DOHH2 (cell line): ENCODE results near the gene SYNE3.

Experiments
- H3F3A ChIP-seq: fragments of 200-600 bp; sonication (generic), shearing (Covaris generic); 2 replicates; pipeline ENCODE4 v1.6.0; 2016; ENCODE audit warnings: antibody characterized with exemption, mild to moderate bottlenecking; ENCODE audit not compliant: control insufficient read depth, insufficient read depth
- H3K27ac ChIP-seq: fragments of 200-600 bp; sonication (generic); 2 replicates; pipeline ENCODE4 v1.5.1; 2014; ENCODE audit warnings: low read depth, mild to moderate bottlenecking, low read length, moderate library complexity
- H3K27me3 ChIP-seq: fragments of 200-600 bp; sonication (generic); 2 replicates; pipeline ENCODE4 v1.6.1; 2014; ENCODE audit warnings: mild to moderate bottlenecking, low read length, mixed read lengths; ENCODE audit not compliant: control insufficient read depth
- H3K36me3 ChIP-seq: fragments of 200-600 bp; sonication (generic); 2 replicates; pipeline ENCODE4 v1.6.1; 2014; ENCODE audit warnings: mild to moderate bottlenecking, low read length, moderate library complexity, mixed read lengths; ENCODE audit not compliant: control insufficient read depth
- H3K4me1 ChIP-seq: fragments of 200-600 bp; sonication (generic); 2 replicates; pipeline ENCODE4 v1.6.1; 2014; ENCODE audit warnings: mild to moderate bottlenecking, low read length, mixed read lengths; ENCODE audit not compliant: control insufficient read depth
- H3K4me2 ChIP-seq: fragments of 200-600 bp; sonication (generic); 2 replicates; pipeline ENCODE4 v1.6.0; 2014; ENCODE audit warnings: mild to moderate bottlenecking, low read length, moderate library complexity
- H3K4me3 ChIP-seq: fragments of 200-600 bp; sonication (generic); 2 replicates; pipeline ENCODE4 v1.5.1; 2014; ENCODE audit warnings: mild to moderate bottlenecking, low read length, mixed read lengths
- H3K79me2 ChIP-seq: fragments of 200-600 bp; sonication (generic); 2 replicates; pipeline ENCODE4 v1.6.1; 2014; ENCODE audit warnings: mild to moderate bottlenecking, low read length, mixed read lengths; ENCODE audit not compliant: control insufficient read depth
- H3K9me2 ChIP-seq: fragments of 200-600 bp; sonication (generic); replicated peaks from 2 replicates; pipeline ENCODE4 v1.6.1; 2014; ENCODE audit warnings: mild to moderate bottlenecking, low read length, mixed read lengths; ENCODE audit not compliant: control insufficient read depth
- H3K9me3 ChIP-seq: fragments of 200-600 bp; sonication (generic); 2 replicates; pipeline ENCODE4 v1.6.1; 2014; ENCODE audit warnings: antibody characterized with exemption, low read length, mixed read lengths; ENCODE audit not compliant: control insufficient read depth, insufficient read depth
- H4K20me1 ChIP-seq: fragments of 200-600 bp; sonication (generic); 2 replicates; pipeline ENCODE4 v1.6.0; 2014; ENCODE audit warnings: low read depth, mild to moderate bottlenecking, antibody characterized with exemption, low read length, moderate library complexity; ENCODE audit not compliant: control insufficient read depth, insufficient read depth
- EZH2phosphoT487 ChIP-seq: fragments of 200-600 bp; sonication (generic); IDR thresholded peaks from 2 replicates; pipeline ENCODE4 v1.6.1; 2017; ENCODE audit warnings: borderline replicate concordance, mild to moderate bottlenecking, antibody characterized with exemption, low read length, moderate library complexity, mixed read lengths
- TF ChIP-seq, protein P1 (sequence below): fragments of 200-600 bp; sonication (generic); IDR thresholded peaks from one replicate; pipeline ENCODE4 v1.5.1; 2014; ENCODE audit warnings: antibody characterized with exemption, mild to moderate bottlenecking, low read depth, low read length; ENCODE audit not compliant: poor library complexity, severe bottlenecking

Gene SYNE3

DNA sequence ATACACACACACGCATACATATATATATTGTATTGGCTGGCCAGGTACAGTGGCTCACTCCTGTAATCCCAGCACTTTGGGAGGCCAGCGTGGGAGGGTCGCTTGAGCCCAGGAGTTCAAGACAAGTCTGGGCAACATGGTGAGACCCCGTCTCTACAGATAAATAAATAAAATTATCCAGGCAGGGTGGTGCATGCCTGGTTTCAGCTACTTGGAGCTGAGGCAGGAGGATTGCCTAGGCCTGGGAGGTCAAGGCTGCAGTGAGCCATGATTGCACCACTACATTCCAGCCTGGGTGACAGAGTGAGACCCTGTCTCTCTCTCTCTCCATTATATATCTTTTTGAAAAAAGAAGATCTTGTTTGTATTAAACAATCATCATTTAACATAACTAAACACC lies 4.6 kb upstream of the SYNE3 start:
- Histone ChIP-seq H3K9me3 (no peaks in the 10 kb centered on the region), H3K4me1 (peaks cover 44% of the 10 kb centered on the region), H3K9me2 (no peaks in the 10 kb centered on the region), H3K79me2 (no peaks in the 10 kb centered on the region), H3K4me3 (no peak overlapping the region), H3F3A (no peaks in the 10 kb centered on the region), H3K36me3 (no peaks in the 10 kb centered on the region), H4K20me1 (no peaks in the 10 kb centered on the region), H3K27me3 (peaks cover 29% of the 10 kb centered on the region), H3K4me2 (no peak overlapping the region), H3K27ac (no peak overlapping the region)
- TF ChIP-seq, protein P1, sequence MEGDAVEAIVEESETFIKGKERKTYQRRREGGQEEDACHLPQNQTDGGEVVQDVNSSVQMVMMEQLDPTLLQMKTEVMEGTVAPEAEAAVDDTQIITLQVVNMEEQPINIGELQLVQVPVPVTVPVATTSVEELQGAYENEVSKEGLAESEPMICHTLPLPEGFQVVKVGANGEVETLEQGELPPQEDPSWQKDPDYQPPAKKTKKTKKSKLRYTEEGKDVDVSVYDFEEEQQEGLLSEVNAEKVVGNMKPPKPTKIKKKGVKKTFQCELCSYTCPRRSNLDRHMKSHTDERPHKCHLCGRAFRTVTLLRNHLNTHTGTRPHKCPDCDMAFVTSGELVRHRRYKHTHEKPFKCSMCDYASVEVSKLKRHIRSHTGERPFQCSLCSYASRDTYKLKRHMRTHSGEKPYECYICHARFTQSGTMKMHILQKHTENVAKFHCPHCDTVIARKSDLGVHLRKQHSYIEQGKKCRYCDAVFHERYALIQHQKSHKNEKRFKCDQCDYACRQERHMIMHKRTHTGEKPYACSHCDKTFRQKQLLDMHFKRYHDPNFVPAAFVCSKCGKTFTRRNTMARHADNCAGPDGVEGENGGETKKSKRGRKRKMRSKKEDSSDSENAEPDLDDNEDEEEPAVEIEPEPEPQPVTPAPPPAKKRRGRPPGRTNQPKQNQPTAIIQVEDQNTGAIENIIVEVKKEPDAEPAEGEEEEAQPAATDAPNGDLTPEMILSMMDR, result no peak
- TF ChIP-seq EZH2phosphoT487, result no peak

DNA sequence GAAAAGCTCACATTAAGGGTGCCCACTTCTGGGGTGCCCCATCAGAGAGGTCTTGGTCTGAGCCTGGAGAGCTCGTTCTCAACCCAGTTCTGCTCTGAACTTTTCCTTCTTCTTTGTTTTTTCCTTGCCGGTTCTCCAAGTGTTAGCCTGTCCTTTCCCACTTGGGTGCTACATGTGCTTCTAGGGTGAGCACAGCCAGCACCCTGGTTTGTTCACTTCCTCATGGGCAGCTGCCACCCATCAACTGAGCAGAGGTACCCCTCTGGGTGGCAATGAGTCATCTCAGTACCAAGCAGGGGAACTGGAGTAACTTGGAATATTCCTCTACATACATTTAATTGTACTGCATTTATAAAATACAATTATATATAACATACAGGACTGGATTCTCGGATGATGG lies 3.9 kb upstream of the SYNE3 start:
- Histone ChIP-seq H3K4me3 (no peak overlapping the region), H3K4me2 (no peak overlapping the region), H3K27ac (no peak overlapping the region), H3K27me3 (peaks cover 35% of the 10 kb centered on the region), H4K20me1 (no peaks in the 10 kb centered on the region), H3F3A (no peaks in the 10 kb centered on the region), H3K9me2 (no peaks in the 10 kb centered on the region), H3K4me1 (peaks cover 50% of the 10 kb centered on the region), H3K36me3 (no peaks in the 10 kb centered on the region), H3K9me3 (no peaks in the 10 kb centered on the region), H3K79me2 (no peaks in the 10 kb centered on the region)
- no peak for TF ChIP-seq EZH2phosphoT487
- TF ChIP-seq, protein P1, result no peak

DNA sequence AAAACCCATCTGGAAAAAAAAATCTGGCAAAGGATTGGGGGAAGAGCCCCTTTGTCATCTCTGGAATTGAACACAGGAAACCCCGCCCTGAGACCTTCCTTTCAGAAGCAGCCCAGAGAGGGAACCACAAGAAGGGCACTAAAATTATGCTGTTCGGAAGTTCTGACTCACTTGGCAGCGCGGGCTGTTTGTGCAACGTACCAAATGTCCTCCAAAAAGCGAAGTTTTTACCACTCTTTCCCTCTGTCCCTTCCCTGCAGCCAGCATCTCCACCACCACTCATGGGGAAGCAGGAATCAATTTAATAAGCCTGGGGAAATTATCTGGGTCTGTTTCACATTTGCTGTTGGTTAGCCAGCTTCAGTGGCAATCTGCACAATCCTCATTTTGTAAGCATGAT lies 3.2 kb upstream of the SYNE3 start:
- Histone ChIP-seq H3K4me1 (peaks cover 54% of the 10 kb centered on the region), H3K79me2 (no peaks in the 10 kb centered on the region), H3K27ac (no peak overlapping the region), H3K4me3 (no peak overlapping the region), H3K9me2 (no peaks in the 10 kb centered on the region), H3K9me3 (no peaks in the 10 kb centered on the region), H3F3A (no peaks in the 10 kb centered on the region), H3K27me3 (peaks cover 38% of the 10 kb centered on the region), H4K20me1 (no peaks in the 10 kb centered on the region), H3K36me3 (no peaks in the 10 kb centered on the region), H3K4me2 (peak overlapping the region; percentile 29)
- TF ChIP-seq, protein P1, result no peak
- TF ChIP-seq EZH2phosphoT487, result no peak
